ENCODE measurements around the gene CALML6. TPM values are rescaled to one million over a fixed set of nuclear protein-coding genes. Genes with fewer than 3 reads are reported as not detected.

The CALML6 gene
- polyA plus RNA-seq, 1 donor from 2014 or later = not detected

GRCh38 chr1:1964811-1965210 is 49.8 kb downstream of the CALML6 start:
- Mint-ChIP-seq H3K27me3 (peaks cover 17% of the 10 kb centered on the region), H3K9me3 (no peaks in the 10 kb centered on the region), H3K36me3 (no peaks in the 10 kb centered on the region), H3K4me3 (no peak overlapping the region), H3K4me1 (no peaks in the 10 kb centered on the region), H3K27ac (no peak overlapping the region)

- H3K27ac Mint-ChIP-seq = no peak overlapping the region
- no peaks in the 10 kb centered on the region for H3K4me1 Mint-ChIP-seq
- peaks cover 13% of the 10 kb centered on the region for H3K27me3 Mint-ChIP-seq
- H3K9me3 Mint-ChIP-seq = no peaks in the 10 kb centered on the region
- no peaks in the 10 kb centered on the region for H3K36me3 Mint-ChIP-seq
- H3K4me3 Mint-ChIP-seq = no peak overlapping the region
Observed at GRCh38 chr1:1965546-1965945, 50.5 kb downstream of the CALML6 start.

- H3K27ac Mint-ChIP-seq = no peak overlapping the region
- H3K27me3 Mint-ChIP-seq = peaks cover 7% of the 10 kb centered on the region
- H3K4me1 Mint-ChIP-seq = no peaks in the 10 kb centered on the region
- no peaks in the 10 kb centered on the region for H3K9me3 Mint-ChIP-seq
- H3K4me3 Mint-ChIP-seq = no peak overlapping the region
- H3K36me3 Mint-ChIP-seq = no peaks in the 10 kb centered on the region
Observed at GRCh38 chr1:1966071-1966740, 51.1 kb downstream of the CALML6 start.

Other genes with a start within 250 kb of the CALML6 start
- gene SLC35E2B, start 222.5 kb upstream of the CALML6 start, polyA plus RNA-seq = 41.0 TPM
- 20.7 TPM for gene CDK11A, start 190.9 kb upstream of the CALML6 start, polyA plus RNA-seq
- 55.6 TPM for gene NADK, start 136.8 kb upstream of the CALML6 start, polyA plus RNA-seq
- gene GNB1, start 24.2 kb upstream of the CALML6 start, polyA plus RNA-seq = 40.0 TPM
- gene TMEM52, start 4.0 kb downstream of the CALML6 start, polyA plus RNA-seq = not detected
- gene CFAP74, start 88.5 kb downstream of the CALML6 start, polyA plus RNA-seq = not detected
- not detected for gene GABRD, start 104.1 kb downstream of the CALML6 start, polyA plus RNA-seq
- 12.0 TPM for gene PRKCZ, start 135.2 kb downstream of the CALML6 start, polyA plus RNA-seq

Measured in IgD-negative memory B cell (primary cell).